Measurements from ENCODE around the gene CHST5.

CHST5 gene

DNA sequence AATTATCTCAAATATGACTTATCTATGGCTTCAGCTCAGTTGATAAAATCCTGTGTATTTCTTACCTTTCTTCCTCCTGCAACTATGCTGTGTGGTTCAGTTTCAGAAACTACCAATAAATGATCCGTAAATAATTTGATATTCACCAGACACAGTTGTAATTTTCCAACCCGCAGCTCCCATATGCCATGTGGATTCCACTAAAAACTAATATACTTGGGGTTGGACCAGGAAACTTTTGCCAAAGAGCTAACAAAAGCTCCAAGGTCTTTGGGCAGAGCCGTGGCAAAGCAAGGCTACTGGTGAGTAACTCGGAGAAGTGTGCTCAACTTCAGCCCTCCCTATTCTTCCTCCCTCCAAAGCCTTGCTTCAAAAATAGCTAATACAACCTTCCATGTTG, 38.4 kb downstream of the CHST5 start:
- H3K27ac ChIP-seq = no peak overlapping the region
- no peaks in the 10 kb centered on the region for H3K9me3 ChIP-seq (ENCODE audit: control insufficient read depth, low read length)
- peaks cover 4% of the 10 kb centered on the region for H3K4me1 ChIP-seq
- no peaks in the 10 kb centered on the region for H3K27me3 ChIP-seq (ENCODE audit: control insufficient read depth, insufficient read depth, low read length)
- TF ChIP-seq CTCF (IDR thresholded peaks at IDR 0.05) = no peak
- no peaks in the 10 kb centered on the region for H3K36me3 ChIP-seq (ENCODE audit: control insufficient read depth, insufficient read depth, low read length)
- no peak overlapping the region for H3K4me3 ChIP-seq (ENCODE audit: low read depth, low read length)
- H3K79me2 ChIP-seq = no peaks in the 10 kb centered on the region
- H3K4me2 ChIP-seq (ENCODE audit: low read length) = no peak overlapping the region
- no peak overlapping the region for H3K9ac ChIP-seq
- H2AFZ ChIP-seq = peak overlapping the region; percentile 34

DNA sequence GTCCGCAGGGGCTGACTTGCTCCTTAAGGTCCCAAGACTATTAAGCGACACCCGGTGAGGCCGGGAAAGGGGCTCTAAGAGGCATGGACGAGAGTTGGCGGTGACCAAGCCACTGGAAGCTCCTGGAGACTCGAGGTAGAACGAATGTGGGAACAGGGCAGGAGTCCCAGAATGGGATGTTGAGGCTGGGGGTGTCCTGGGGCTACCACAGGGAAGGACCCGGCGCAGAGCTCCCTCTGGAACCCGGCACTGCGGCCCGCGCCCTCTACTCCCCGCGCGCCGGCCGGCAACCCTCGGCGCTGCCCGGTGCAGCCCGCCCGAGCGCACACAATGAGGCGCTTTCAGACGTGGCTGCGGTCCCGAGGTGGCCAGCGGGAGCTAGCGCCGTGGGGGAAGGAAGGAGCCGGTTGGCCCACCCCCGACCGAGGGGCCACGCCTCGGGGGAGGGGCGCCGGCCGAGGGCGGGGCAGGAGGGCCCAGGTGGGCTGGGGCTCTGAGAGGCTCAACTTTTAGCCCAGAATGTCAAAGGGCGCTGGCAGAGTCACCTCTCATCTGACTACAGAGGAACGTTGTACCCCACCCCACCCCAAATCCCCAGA, 40.7 kb downstream of the CHST5 start, which contains the start of gene CHST6:
Gene CHST6, minus strand, starts transcription at position 366 of the 599 bp plus-strand sequence. CDS start 15,613 bp downstream, outside the sequence.
- H3K27ac ChIP-seq = no peak within 1 kb of the TSS
- no peak within 1 kb of the TSS for H3K9ac ChIP-seq
- peak within 1 kb of the TSS; percentile 49 for H3K4me2 ChIP-seq (ENCODE audit: low read length)
- H3K79me2 ChIP-seq = no peaks in the 10 kb centered on the region
- H3K4me3 ChIP-seq (ENCODE audit: low read depth, low read length) = no peak within 1 kb of the TSS
- H3K4me1 ChIP-seq = peaks cover 11% of the 10 kb centered on the region
- H2AFZ ChIP-seq = peak within 1 kb of the TSS; percentile 79
- no peaks in the 10 kb centered on the region for H3K27me3 ChIP-seq (ENCODE audit: control insufficient read depth, insufficient read depth, low read length)
- H3K9me3 ChIP-seq (ENCODE audit: control insufficient read depth, low read length) = no peaks in the 10 kb centered on the region
- no peaks in the 10 kb centered on the region for H3K36me3 ChIP-seq (ENCODE audit: control insufficient read depth, insufficient read depth, low read length)
- TF ChIP-seq CTCF (IDR thresholded peaks at IDR 0.05) = no peak

DNA sequence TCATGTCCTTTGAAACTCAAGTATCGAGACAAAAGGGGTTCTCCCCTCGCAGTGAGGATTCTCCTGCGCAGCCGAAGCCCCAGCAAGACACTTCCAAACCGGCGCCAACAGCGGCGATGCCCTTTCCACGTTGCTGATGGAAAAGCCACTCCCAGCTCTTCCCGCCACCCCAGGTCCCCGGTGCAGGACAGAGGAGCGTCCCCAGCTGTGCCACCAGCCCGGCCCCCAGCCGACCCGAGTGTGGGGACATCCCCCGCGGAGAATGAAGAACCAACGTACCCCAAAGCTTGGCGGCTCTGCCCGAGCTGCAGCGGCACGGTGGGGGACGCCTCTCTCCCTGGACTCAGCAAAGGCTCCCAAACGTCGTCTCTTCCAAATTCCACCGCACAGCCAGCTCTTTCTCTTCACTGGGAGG, 41.2 kb downstream of the CHST5 start:
- Histone ChIP-seq H3K27ac (no peak overlapping the region), H3K4me3 (ENCODE audit: low read depth, low read length) (no peak overlapping the region), H3K79me2 (no peaks in the 10 kb centered on the region), H3K9ac (no peak overlapping the region), H3K9me3 (ENCODE audit: control insufficient read depth, low read length) (no peaks in the 10 kb centered on the region), H3K27me3 (ENCODE audit: control insufficient read depth, insufficient read depth, low read length) (no peaks in the 10 kb centered on the region), H3K4me1 (peaks cover 11% of the 10 kb centered on the region), H3K4me2 (ENCODE audit: low read length) (peak overlapping the region; percentile 49), H3K36me3 (ENCODE audit: control insufficient read depth, insufficient read depth, low read length) (no peaks in the 10 kb centered on the region), H2AFZ (peak overlapping the region; percentile 79)
- no peak for TF ChIP-seq CTCF (IDR thresholded peaks at IDR 0.05)

DNA sequence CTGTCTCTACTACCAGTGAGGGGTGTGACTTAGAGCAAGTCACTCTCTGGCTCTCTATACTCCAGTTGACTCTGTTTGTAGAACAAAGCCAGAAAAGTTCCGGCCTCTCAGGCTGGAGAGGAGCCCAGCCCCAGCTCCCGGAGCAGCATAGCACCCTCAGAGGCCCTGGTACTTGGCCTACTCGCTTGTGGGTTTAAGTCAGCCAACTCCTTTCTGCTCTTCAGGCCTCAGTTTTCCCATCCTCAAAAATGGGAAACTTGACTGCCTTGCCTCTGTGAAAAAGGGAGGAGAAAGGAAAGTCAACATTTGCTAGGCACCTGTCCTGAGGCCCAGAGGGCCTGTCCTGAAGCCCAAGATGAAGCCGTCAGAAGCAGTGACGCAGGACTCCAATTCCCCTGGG, 41.7 kb downstream of the CHST5 start:
- Histone ChIP-seq H3K27ac (no peak overlapping the region), H3K4me1 (peaks cover 11% of the 10 kb centered on the region), H3K9ac (no peak overlapping the region), H2AFZ (no peak overlapping the region), H3K4me3 (ENCODE audit: low read depth, low read length) (no peak overlapping the region), H3K9me3 (ENCODE audit: control insufficient read depth, low read length) (no peaks in the 10 kb centered on the region), H3K27me3 (ENCODE audit: control insufficient read depth, insufficient read depth, low read length) (no peaks in the 10 kb centered on the region), H3K36me3 (ENCODE audit: control insufficient read depth, insufficient read depth, low read length) (no peaks in the 10 kb centered on the region), H3K4me2 (ENCODE audit: low read length) (no peak overlapping the region), H3K79me2 (no peaks in the 10 kb centered on the region)
- no peak for TF ChIP-seq CTCF (IDR thresholded peaks at IDR 0.05)

DNA sequence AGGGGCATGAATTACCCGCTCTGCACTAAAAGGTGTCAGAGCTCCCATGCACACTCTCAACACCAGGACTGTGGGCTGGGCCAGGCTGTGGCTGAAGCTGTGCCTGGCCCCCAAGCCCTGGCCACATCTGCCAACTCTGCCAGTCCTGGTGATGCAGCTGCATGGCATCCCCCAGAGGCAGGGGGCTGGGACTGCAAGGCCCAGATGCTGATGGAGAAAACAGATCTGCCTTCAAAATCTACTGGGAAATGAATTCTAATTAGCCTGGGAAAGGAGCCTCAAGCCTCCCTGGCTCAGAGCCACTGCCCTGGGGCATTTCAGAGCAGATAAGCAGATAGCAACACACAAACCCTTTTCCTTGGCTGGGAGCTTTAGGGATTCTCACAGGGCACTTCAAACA, 44.0 kb downstream of the CHST5 start:
- Histone ChIP-seq H3K4me3 (ENCODE audit: low read depth, low read length) (no peak overlapping the region), H3K36me3 (ENCODE audit: control insufficient read depth, insufficient read depth, low read length) (no peaks in the 10 kb centered on the region), H2AFZ (peak overlapping the region; percentile 0), H3K79me2 (no peaks in the 10 kb centered on the region), H3K4me1 (peaks cover 11% of the 10 kb centered on the region), H3K9ac (no peak overlapping the region), H3K27ac (no peak overlapping the region), H3K4me2 (ENCODE audit: low read length) (no peak overlapping the region), H3K9me3 (ENCODE audit: control insufficient read depth, low read length) (no peaks in the 10 kb centered on the region), H3K27me3 (ENCODE audit: control insufficient read depth, insufficient read depth, low read length) (no peaks in the 10 kb centered on the region)
- TF ChIP-seq CTCF (IDR thresholded peaks at IDR 0.05) = peak; percentile 35
